ENCODE measurements around the gene MORN3. TPM values are rescaled to one million over a fixed set of nuclear protein-coding genes. Genes with fewer than 3 reads are reported as not detected.
"Not testable (repeated sequence)": the region's sequence is repeated elsewhere in the genome, so short reads cannot be mapped to it uniquely, and the experiment has no call there.

Gene MORN3
- total and polyA plus RNA-seq, 4 experiments from 2014 or later = 6.3 to 17.3 (median 10.4) TPM

DNA sequence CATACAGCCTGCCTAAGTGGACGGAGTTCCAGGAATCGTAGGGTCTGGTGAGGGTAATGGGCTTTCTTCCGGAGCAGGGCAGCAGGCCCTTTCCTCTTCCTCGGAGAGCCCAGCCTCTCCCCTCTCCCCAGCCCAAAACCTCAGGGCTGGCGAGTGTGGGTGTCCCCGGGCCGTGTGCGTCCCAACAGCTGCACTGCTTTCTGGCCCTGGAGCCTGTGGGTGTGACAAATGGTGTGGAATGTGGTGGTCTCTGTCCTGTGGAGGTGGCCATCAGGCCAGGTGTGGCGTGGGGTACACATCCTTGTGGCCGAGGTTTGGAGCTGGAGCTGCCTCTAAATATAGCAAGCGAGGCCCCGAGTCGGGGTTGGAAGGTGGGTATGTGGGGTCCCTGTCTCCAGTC, 34.6 kb downstream of the MORN3 start:
- no peaks in the 10 kb centered on the region for H3K27me3 Mint-ChIP-seq
- Histone ChIP-seq H3K27me3 (ENCODE audit: insufficient read depth, low read length) (no peaks in the 10 kb centered on the region), H3K4me3 (ENCODE audit: low read length in 2 of 2) (no peak overlapping the region), H3K9me3 (ENCODE audit: control insufficient read depth in 1 of 2, low read length in 2 of 2) (no peaks in the 10 kb centered on the region), H3K36me3 (ENCODE audit: insufficient read depth, low read length) (peaks cover 10% of the 10 kb centered on the region), H3K4me1 (ENCODE audit: insufficient read depth, low read length) (peaks cover 84% of the 10 kb centered on the region), H3K27ac (ENCODE audit: low read depth, low read length) (no peak overlapping the region)
- peaks cover 47 to 75% (median 63%) of the 10 kb centered on the region in 4 donors for H3K4me1 Mint-ChIP-seq
- peak overlapping the region; percentile 70 to 90 (median 89) for H3K27ac Mint-ChIP-seq
- CTCF ChIA-PET (ENCODE audit: partially characterized antibody) = interaction anchor here (1.2 to 4.6 kb wide), 7 partner anchors 8 to 159 kb away, joined by 3 to 63 read pairs (median 8); partner anchors contain the start of genes MORN3 and ORAI1
- no peak for DNase-seq
- peaks cover 10 to 41% of the 10 kb centered on the region in 2 donors for H3K36me3 Mint-ChIP-seq
- POLR2A ChIA-PET (ENCODE audit: partially characterized antibody) = interaction anchor here (0.8 to 5.4 kb wide), 10 partner anchors 7 to 55 kb away, joined by 3 to 97 read pairs (median 4); partner anchors contain the start of genes KDM2B and ORAI1
- H3K4me3 Mint-ChIP-seq = peak overlapping the region in 5 of 8 donors; percentile 25 to 73 (median 62)
- no peaks in the 10 kb centered on the region for H3K9me3 Mint-ChIP-seq
- intact Hi-C loops (cut with micrococcal nuclease) = no loop called here

DNA sequence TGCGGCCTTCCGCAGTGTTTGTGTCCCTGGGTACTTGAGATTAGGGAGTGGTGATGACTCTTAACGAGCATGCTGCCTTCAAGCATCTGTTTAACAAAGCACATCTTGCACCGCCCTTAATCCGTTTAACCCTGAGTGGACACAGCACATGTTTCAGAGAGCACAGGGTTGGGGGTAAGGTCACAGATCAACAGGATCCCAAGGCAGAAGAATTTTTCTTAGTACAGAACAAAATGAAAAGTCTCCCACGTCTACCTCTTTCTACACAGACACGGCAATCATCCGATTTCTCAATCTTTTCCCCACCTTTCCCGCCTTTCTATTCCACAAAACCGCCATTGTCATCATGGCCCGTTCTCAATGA, 35.6 kb downstream of the MORN3 start:
- POLR2A ChIA-PET (ENCODE audit: partially characterized antibody) = interaction anchor here (1.6 to 9.6 kb wide), 3 partner anchors 25 to 53 kb away, joined by 5 to 305 read pairs (median 216); partner anchors contain the start of genes KDM2B and MORN3
- H3K27ac Mint-ChIP-seq; DNase-seq; H3K27me3 Mint-ChIP-seq; intact Hi-C loops (cut with micrococcal nuclease); H3K9me3 ChIP-seq (ENCODE audit: control insufficient read depth in 1 of 2, low read length in 2 of 2); H3K9me3 Mint-ChIP-seq; H3K27ac ChIP-seq (ENCODE audit: low read depth, low read length); H3K27me3 ChIP-seq (ENCODE audit: insufficient read depth, low read length); H3K4me3 ChIP-seq (ENCODE audit: low read length in 2 of 2); H3K36me3 ChIP-seq (ENCODE audit: insufficient read depth, low read length); H3K4me3 Mint-ChIP-seq: not testable (repeated sequence)
- peaks cover 91% of the 10 kb centered on the region for H3K4me1 ChIP-seq (ENCODE audit: insufficient read depth, low read length)
- Mint-ChIP-seq H3K4me1 (peaks cover 55 to 85% (median 71%) of the 10 kb centered on the region in 4 donors), H3K36me3 (peaks cover 10 to 48% of the 10 kb centered on the region in 2 donors)
- CTCF ChIA-PET (ENCODE audit: partially characterized antibody) = interaction anchor here (0.8 to 9.5 kb wide), 2 partner anchors 37 to 48 kb away, joined by 4 to 169 read pairs; partner anchors contain the start of gene MORN3

DNA sequence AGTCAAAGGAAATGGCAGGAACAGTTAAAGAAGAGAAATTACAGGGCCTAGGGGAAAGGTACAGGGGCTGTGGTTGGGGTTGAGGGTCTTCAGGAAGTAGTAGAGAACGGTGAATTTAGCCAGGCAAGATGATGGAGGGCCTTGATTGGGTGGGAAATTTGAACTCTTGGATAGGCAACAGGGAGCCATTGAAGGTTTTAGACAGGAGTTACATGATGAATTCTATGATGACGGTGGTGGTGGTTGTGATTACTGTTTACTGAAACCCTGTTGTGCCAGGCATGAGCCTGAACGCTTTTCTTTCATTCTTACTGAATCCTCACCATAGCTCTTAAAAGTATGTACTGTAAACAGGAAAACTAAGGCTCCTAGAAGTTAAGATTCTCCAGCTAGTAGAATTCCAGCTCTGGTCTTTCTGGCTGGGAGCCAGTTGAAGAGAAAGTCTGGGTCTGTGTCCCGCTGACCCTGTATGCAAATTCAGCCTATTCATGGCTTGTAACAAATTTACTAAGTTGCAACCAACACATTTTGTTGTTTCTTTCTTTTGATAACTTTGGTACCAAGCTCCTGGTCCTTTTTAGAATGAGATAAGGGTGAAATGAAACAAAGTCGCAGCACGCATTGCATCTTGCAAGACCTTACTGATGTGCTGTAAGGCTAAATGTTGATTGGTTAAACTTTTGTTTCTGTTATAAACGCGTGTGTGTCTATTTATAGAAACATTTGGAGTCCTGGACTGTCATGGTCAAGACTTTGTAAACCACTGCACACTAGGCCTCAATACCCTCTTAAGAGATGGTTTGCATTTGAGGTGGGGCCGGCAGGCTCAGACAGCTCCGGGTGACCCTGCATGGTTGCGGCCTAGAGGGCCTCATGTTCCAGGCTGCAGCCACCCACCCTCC, 37.1 kb downstream of the MORN3 start:
- peaks cover 48 to 88% (median 67%) of the 10 kb centered on the region in 4 donors for H3K4me1 Mint-ChIP-seq
- no peak for DNase-seq
- intact Hi-C loops (cut with micrococcal nuclease) = no loop called here
- H3K27ac ChIP-seq (ENCODE audit: low read depth, low read length) = peak overlapping the region; percentile 37
- peaks cover 10% of the 10 kb centered on the region for H3K36me3 ChIP-seq (ENCODE audit: insufficient read depth, low read length)
- H3K27me3 ChIP-seq (ENCODE audit: insufficient read depth, low read length) = no peaks in the 10 kb centered on the region
- peak overlapping the region in 7 of 8 donors; percentile 33 to 97 (median 76) for H3K4me3 Mint-ChIP-seq
- H3K36me3 Mint-ChIP-seq = peaks cover 10 to 54% of the 10 kb centered on the region in 2 donors
- no peaks in the 10 kb centered on the region for H3K9me3 ChIP-seq (ENCODE audit: control insufficient read depth in 1 of 2, low read length in 2 of 2)
- no peak overlapping the region for H3K4me3 ChIP-seq (ENCODE audit: low read length in 2 of 2)
- CTCF ChIA-PET (ENCODE audit: partially characterized antibody) = interaction anchor here (9.5 kb wide), 1 partner anchor 38 kb away, joined by 169 read pairs; the partner anchor contains the start of gene MORN3
- peak overlapping the region; percentile 54 to 100 (median 86) for H3K27ac Mint-ChIP-seq
- peaks cover 0 to under 1% of the 10 kb centered on the region in 2 donors for H3K27me3 Mint-ChIP-seq
- no peaks in the 10 kb centered on the region for H3K9me3 Mint-ChIP-seq
- POLR2A ChIA-PET (ENCODE audit: partially characterized antibody) = interaction anchor here (1.2 to 9.6 kb wide), 7 partner anchors 9 to 162 kb away, joined by 3 to 305 read pairs (median 5); partner anchors contain the start of genes KDM2B and MORN3
- peaks cover 85% of the 10 kb centered on the region for H3K4me1 ChIP-seq (ENCODE audit: insufficient read depth, low read length)

DNA sequence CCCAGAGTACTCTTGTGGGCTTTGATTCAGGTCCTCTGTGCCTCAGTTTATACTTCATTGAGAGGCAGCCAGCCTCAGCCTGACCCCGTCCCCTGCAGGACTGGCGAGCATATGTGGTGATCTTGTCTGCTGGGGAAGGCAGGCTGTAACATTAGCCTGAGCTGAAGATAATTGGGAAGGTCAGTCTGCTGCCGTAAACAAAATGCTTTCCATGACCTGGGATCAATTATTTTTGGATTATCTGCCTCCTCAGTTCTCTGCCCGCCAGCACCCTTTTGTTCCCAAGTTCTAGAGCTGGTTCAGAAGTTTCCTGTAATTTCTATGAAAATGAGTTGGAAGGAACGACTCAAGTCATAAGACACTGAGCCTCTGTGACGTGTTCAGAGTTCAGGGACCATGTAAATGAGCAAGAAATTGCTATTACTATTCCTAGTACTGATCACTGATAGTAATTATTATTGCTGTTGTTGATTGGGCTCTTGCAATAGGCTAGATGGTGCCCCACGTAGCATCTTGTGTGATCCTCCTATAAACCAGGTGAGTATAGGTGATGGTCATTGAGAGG, 38.6 kb downstream of the MORN3 start:
- no peak overlapping the region for H3K4me3 ChIP-seq (ENCODE audit: low read length in 2 of 2)
- DNase-seq = no peak
- ChIA-PET POLR2A (ENCODE audit: partially characterized antibody) (interaction anchor here (0.6 to 9.6 kb wide), 6 partner anchors 11 to 140 kb away, joined by 3 to 305 read pairs (median 67); partner anchors contain the start of genes KDM2B and MORN3), CTCF (ENCODE audit: partially characterized antibody) (interaction anchor here (1.5 to 12.3 kb wide), 4 partner anchors 34 to 74 kb away, joined by 4 to 230 read pairs (median 116); partner anchors contain the start of gene MORN3)
- peaks cover 72% of the 10 kb centered on the region for H3K4me1 ChIP-seq (ENCODE audit: insufficient read depth, low read length)
- Mint-ChIP-seq H3K36me3 (peaks cover 10 to 54% of the 10 kb centered on the region in 2 donors), H3K4me3 (peak overlapping the region; percentile 52 to 97 (median 88)), H3K27ac (peak overlapping the region; percentile 33 to 100 (median 95)), H3K27me3 (peaks cover 0 to 2% of the 10 kb centered on the region in 2 donors), H3K9me3 (no peaks in the 10 kb centered on the region), H3K4me1 (peaks cover 42 to 82% (median 60%) of the 10 kb centered on the region in 4 donors)
- intact Hi-C loops (cut with micrococcal nuclease) = no loop called here
- no peaks in the 10 kb centered on the region for H3K27me3 ChIP-seq (ENCODE audit: insufficient read depth, low read length)
- H3K36me3 ChIP-seq (ENCODE audit: insufficient read depth, low read length) = peaks cover 10% of the 10 kb centered on the region
- no peaks in the 10 kb centered on the region for H3K9me3 ChIP-seq (ENCODE audit: control insufficient read depth in 1 of 2, low read length in 2 of 2)
- H3K27ac ChIP-seq (ENCODE audit: low read depth, low read length) = peak overlapping the region; percentile 97

DNA sequence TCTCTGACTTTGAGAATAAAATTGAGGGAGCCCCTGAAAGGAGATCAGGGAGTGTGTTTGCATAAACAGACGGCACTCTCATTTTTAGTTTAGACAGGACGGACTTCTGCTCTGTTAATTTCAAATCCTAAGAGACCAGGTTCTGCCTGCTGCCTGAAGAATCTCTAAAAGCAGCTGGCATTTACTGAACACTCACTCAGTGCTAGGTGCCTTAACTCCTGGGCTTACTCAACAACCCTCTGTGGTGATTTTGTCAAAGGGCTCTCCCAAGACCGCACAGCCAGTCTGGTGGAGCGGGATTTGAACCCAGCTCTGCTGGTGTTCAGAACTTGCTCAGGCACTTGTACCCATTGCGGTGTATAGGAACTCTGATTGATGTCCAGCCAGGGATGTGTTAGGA, 40.9 kb downstream of the MORN3 start:
- peaks cover 0 to 2% of the 10 kb centered on the region in 2 donors for H3K27me3 Mint-ChIP-seq
- peak overlapping the region; percentile 88 to 96 for H3K4me3 ChIP-seq (ENCODE audit: low read length in 2 of 2)
- H3K27ac Mint-ChIP-seq = peak overlapping the region; percentile 96 to 100 (median 97)
- POLR2A ChIA-PET (ENCODE audit: partially characterized antibody) = interaction anchor here (0.6 to 9.6 kb wide), 13 partner anchors 8 to 166 kb away, joined by 3 to 305 read pairs (median 15); partner anchors contain the start of genes KDM2B, MORN3 and RHOF
- H3K4me3 Mint-ChIP-seq = peak overlapping the region; percentile 96 to 98 (median 98)
- H3K9me3 Mint-ChIP-seq = no peaks in the 10 kb centered on the region
- H3K27me3 ChIP-seq (ENCODE audit: insufficient read depth, low read length) = no peaks in the 10 kb centered on the region
- CTCF ChIA-PET (ENCODE audit: partially characterized antibody) = interaction anchor here (0.6 to 12.3 kb wide), 12 partner anchors 8 to 128 kb away, joined by 3 to 230 read pairs (median 27); partner anchors contain the start of gene MORN3
- intact Hi-C loops (cut with micrococcal nuclease) = loop anchor here (5.0 kb wide), 1 partner anchor 164 kb away; the partner anchor contains the start of gene RHOF
- peak overlapping the region; percentile 97 for H3K27ac ChIP-seq (ENCODE audit: low read depth, low read length)
- peaks cover 45 to 81% (median 58%) of the 10 kb centered on the region in 4 donors for H3K4me1 Mint-ChIP-seq
- H3K9me3 ChIP-seq (ENCODE audit: control insufficient read depth in 1 of 2, low read length in 2 of 2) = no peaks in the 10 kb centered on the region
- H3K36me3 ChIP-seq (ENCODE audit: insufficient read depth, low read length) = peaks cover 7% of the 10 kb centered on the region
- H3K36me3 Mint-ChIP-seq = peaks cover 10 to 49% of the 10 kb centered on the region in 2 donors
- peaks cover 68% of the 10 kb centered on the region for H3K4me1 ChIP-seq (ENCODE audit: insufficient read depth, low read length)
- peak in 1 of 5 donors; percentile 10 for DNase-seq

DNA sequence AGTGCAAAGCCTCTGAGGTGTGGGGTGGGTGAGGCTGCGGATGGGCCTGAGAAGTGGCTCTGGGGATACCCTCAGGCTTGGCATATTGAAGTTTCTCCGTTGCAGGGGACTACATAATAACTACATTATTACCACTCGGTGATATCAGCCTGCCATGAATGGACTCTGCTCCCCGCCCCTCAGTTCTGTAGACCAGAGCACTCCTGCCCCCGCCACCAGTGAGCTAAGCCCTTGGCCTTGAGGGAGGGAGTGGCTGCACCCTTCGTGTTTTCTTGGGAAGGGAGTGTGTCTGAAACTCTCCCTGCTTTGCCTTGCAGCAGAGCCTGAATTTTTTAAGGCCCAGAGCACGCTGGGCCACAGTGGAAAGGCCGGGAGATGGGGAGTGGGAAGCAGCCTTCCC, 41.4 kb downstream of the MORN3 start:
- peak in 2 of 5 donors; percentile 22 to 50 for DNase-seq
- no peaks in the 10 kb centered on the region for H3K9me3 ChIP-seq (ENCODE audit: control insufficient read depth in 1 of 2, low read length in 2 of 2)
- peaks cover 7% of the 10 kb centered on the region for H3K36me3 ChIP-seq (ENCODE audit: insufficient read depth, low read length)
- H3K4me3 Mint-ChIP-seq = peak overlapping the region; percentile 96 to 98 (median 98)
- intact Hi-C loops (cut with micrococcal nuclease) = loop anchor here (5.0 kb wide), 1 partner anchor 164 kb away; the partner anchor contains the start of gene RHOF
- H3K4me1 ChIP-seq (ENCODE audit: insufficient read depth, low read length) = peaks cover 64% of the 10 kb centered on the region
- peaks cover 0 to 2% of the 10 kb centered on the region in 2 donors for H3K27me3 Mint-ChIP-seq
- peak overlapping the region; percentile 97 for H3K27ac ChIP-seq (ENCODE audit: low read depth, low read length)
- H3K4me1 Mint-ChIP-seq = peaks cover 43 to 77% (median 54%) of the 10 kb centered on the region in 4 donors
- peaks cover 10 to 46% of the 10 kb centered on the region in 2 donors for H3K36me3 Mint-ChIP-seq
- POLR2A ChIA-PET (ENCODE audit: partially characterized antibody) = interaction anchor here (0.6 to 9.6 kb wide), 25 partner anchors 9 to 227 kb away, joined by 3 to 305 read pairs (median 11); partner anchors contain the start of genes KDM2B, MORN3, RHOF and RNF34
- H3K9me3 Mint-ChIP-seq = no peaks in the 10 kb centered on the region
- H3K27ac Mint-ChIP-seq = peak overlapping the region; percentile 96 to 100 (median 97)
- H3K27me3 ChIP-seq (ENCODE audit: insufficient read depth, low read length) = no peaks in the 10 kb centered on the region
- CTCF ChIA-PET (ENCODE audit: partially characterized antibody) = interaction anchor here (0.8 to 12.3 kb wide), 14 partner anchors 8 to 134 kb away, joined by 3 to 230 read pairs (median 22); partner anchors contain the start of gene MORN3
- H3K4me3 ChIP-seq (ENCODE audit: low read length in 2 of 2) = peak overlapping the region; percentile 88 to 96

Measured in CD4-positive, alpha-beta memory T cell (primary cell).